LNCAP (cell line): ENCODE measurements around the gene BRMS1L.

Experiments used
- CTCF ChIP-seq: fragments of 450-650 bp; IDR thresholded peaks from 2 replicates; pipeline ENCODE4 v1.5.1; 2017; ENCODE audit warnings: mild to moderate bottlenecking

The BRMS1L gene

GRCh38 chr14:35867280-35867629 lies 41.1 kb downstream of the BRMS1L start:
- TF ChIP-seq CTCF: no peak

GRCh38 chr14:35875296-35875695 lies 49.2 kb downstream of the BRMS1L start:
- no peak for TF ChIP-seq CTCF

- TF ChIP-seq CTCF: no peak
These were observed 51.1 kb downstream of the BRMS1L start for GRCh38 chr14:35877276-35877675.

GRCh38 chr14:35878272-35879150 lies 52.4 kb downstream of the BRMS1L start:
- no peak for TF ChIP-seq CTCF

GRCh38 chr14:35879151-35879648 lies 53.1 kb downstream of the BRMS1L start:
- no peak for TF ChIP-seq CTCF

GRCh38 chr14:35879654-35880249 lies 53.6 kb downstream of the BRMS1L start:
- peak; percentile 74 for TF ChIP-seq CTCF

GRCh38 chr14:35881280-35881679 lies 55.1 kb downstream of the BRMS1L start:
- no peak for TF ChIP-seq CTCF
